Rectal smooth muscle tissue (tissue), 1 donor: ENCODE measurements around the gene SSRP1.
"Not testable (repeated sequence)": the region's sequence is repeated elsewhere in the genome, so short reads cannot be mapped to it uniquely, and the experiment has no call there.

ENCODE experiments used
- H3K27ac ChIP-seq: one replicate; pipeline ENCODE4 v1.7.0; 2013; ENCODE audit warnings: low read depth, low read length, inconsistent platforms
- H3K27me3 ChIP-seq: one replicate; pipeline ENCODE4 v1.7.0; 2013; ENCODE audit warnings: low read length; ENCODE audit not compliant: control insufficient read depth, insufficient read depth
- H3K36me3 ChIP-seq: one replicate; pipeline ENCODE4 v1.7.0; 2013; ENCODE audit warnings: low read length; ENCODE audit not compliant: control insufficient read depth, insufficient read depth
- H3K4me1 ChIP-seq: one replicate; pipeline ENCODE4 v1.7.0; 2013; ENCODE audit warnings: low read length; ENCODE audit not compliant: control insufficient read depth, insufficient read depth
- H3K4me3 ChIP-seq: one replicate; pipeline ENCODE4 v1.7.0; 2013; ENCODE audit warnings: low read length
- H3K9ac ChIP-seq: one replicate; pipeline ENCODE4 v1.7.0; 2013; ENCODE audit warnings: low read length

Gene SSRP1

GRCh38 chr11:57296205-57296604, 39.5 kb downstream of the SSRP1 start:
- not testable (repeated sequence) for H3K9ac ChIP-seq, H3K4me3 ChIP-seq, H3K27me3 ChIP-seq, H3K27ac ChIP-seq, H3K4me1 ChIP-seq
- H3K36me3 ChIP-seq, result peaks cover 29% of the 10 kb centered on the region

GRCh38 chr11:57294225-57295131, 41.2 kb downstream of the SSRP1 start:
- no peak overlapping the region for H3K9ac ChIP-seq
- no peaks in the 10 kb centered on the region for H3K27me3 ChIP-seq
- H3K27ac ChIP-seq, result no peak overlapping the region
- H3K36me3 ChIP-seq, result peaks cover 13% of the 10 kb centered on the region
- H3K4me3 ChIP-seq, result no peak overlapping the region
- H3K4me1 ChIP-seq, result no peaks in the 10 kb centered on the region

- Histone ChIP-seq H3K4me1 (no peaks in the 10 kb centered on the region), H3K36me3 (no peaks in the 10 kb centered on the region), H3K9ac (no peak overlapping the region), H3K4me3 (no peak overlapping the region), H3K27ac (no peak overlapping the region), H3K27me3 (no peaks in the 10 kb centered on the region)
Measured at GRCh38 chr11:57290288-57290687, 45.4 kb downstream of the SSRP1 start.

GRCh38 chr11:57288771-57289579, 46.7 kb downstream of the SSRP1 start:
- Histone ChIP-seq H3K27me3 (no peaks in the 10 kb centered on the region), H3K27ac (no peak overlapping the region), H3K36me3 (no peaks in the 10 kb centered on the region), H3K4me1 (no peaks in the 10 kb centered on the region), H3K9ac (no peak overlapping the region), H3K4me3 (no peak overlapping the region)

DNA sequence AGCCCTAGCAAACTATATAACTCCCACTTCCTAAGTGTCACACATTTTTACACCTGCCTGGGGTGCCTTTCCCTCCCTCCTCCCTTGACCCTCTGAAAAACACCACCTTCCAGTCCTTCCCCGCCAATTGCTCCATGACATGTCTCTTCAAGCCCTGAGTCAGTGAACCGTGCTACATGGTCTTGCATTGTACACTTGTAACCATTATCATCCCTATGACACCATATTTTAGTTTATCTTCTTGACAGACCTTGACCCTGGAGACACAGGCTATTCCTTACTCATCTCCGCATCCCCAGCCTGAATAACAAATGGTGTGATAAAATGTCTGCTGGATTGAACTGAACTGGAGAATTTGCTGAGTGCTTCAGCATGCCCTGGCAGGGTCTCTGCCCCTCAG, 47.8 kb downstream of the SSRP1 start:
- H3K4me3 ChIP-seq, result no peak overlapping the region
- H3K27me3 ChIP-seq, result no peaks in the 10 kb centered on the region
- H3K9ac ChIP-seq, result no peak overlapping the region
- H3K27ac ChIP-seq, result no peak overlapping the region
- no peaks in the 10 kb centered on the region for H3K4me1 ChIP-seq
- H3K36me3 ChIP-seq, result no peaks in the 10 kb centered on the region

GRCh38 chr11:57283231-57283990, 52.3 kb downstream of the SSRP1 start:
- Histone ChIP-seq H3K4me3 (no peak overlapping the region), H3K27ac (no peak overlapping the region), H3K9ac (no peak overlapping the region), H3K4me1 (no peaks in the 10 kb centered on the region), H3K36me3 (no peaks in the 10 kb centered on the region), H3K27me3 (no peaks in the 10 kb centered on the region)

DNA sequence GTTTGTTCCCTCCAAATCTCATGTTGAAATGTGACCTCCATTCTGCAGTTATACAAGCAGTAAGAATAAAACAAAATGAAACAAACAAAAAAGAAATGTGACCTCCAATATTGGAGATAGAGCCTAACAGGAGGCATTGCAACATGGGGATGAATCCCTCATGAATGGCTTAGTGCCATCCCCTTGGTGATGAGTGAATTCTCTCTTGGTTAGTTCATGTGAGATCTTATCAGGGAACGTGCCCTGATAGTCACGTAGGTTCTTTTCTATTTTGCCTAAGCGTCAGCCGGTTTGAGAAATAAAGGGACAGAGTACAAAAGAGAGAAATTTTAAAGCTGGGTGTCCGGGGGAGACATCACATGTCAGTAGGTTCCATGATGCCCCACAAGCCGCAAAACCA, 54.1 kb downstream of the SSRP1 start:
- H3K27me3 ChIP-seq, H3K9ac ChIP-seq, H3K4me3 ChIP-seq, H3K27ac ChIP-seq, H3K4me1 ChIP-seq, H3K36me3 ChIP-seq: not testable (repeated sequence)

GRCh38 chr11:57279116-57279515, 56.6 kb downstream of the SSRP1 start:
- H3K27ac ChIP-seq, result no peak overlapping the region
- H3K4me1 ChIP-seq, result peaks cover 3% of the 10 kb centered on the region
- H3K27me3 ChIP-seq, result no peaks in the 10 kb centered on the region
- H3K4me3 ChIP-seq, result no peak overlapping the region
- no peaks in the 10 kb centered on the region for H3K36me3 ChIP-seq
- no peak overlapping the region for H3K9ac ChIP-seq

DNA sequence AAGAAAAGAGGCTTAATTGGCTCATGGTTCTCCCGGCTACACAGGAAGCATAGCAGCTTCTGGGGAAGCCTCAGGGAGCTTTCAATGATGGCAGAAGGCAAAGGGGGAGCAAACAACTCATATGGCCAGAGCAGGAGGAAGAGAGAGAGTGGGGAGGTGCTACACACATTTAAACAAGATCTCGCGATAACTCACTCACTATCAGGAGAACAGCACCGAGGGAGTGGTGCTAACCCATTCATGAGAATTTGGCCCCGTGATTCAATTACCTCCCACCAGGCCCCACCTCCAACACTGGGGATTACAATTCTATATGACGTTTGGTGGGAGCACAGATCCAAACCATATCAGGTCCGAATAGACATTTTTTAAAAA, 57.0 kb downstream of the SSRP1 start:
- H3K4me1 ChIP-seq, result peaks cover 3% of the 10 kb centered on the region
- no peaks in the 10 kb centered on the region for H3K36me3 ChIP-seq
- H3K9ac ChIP-seq, result no peak overlapping the region
- no peak overlapping the region for H3K27ac ChIP-seq
- no peak overlapping the region for H3K4me3 ChIP-seq
- H3K27me3 ChIP-seq, result no peaks in the 10 kb centered on the region

DNA sequence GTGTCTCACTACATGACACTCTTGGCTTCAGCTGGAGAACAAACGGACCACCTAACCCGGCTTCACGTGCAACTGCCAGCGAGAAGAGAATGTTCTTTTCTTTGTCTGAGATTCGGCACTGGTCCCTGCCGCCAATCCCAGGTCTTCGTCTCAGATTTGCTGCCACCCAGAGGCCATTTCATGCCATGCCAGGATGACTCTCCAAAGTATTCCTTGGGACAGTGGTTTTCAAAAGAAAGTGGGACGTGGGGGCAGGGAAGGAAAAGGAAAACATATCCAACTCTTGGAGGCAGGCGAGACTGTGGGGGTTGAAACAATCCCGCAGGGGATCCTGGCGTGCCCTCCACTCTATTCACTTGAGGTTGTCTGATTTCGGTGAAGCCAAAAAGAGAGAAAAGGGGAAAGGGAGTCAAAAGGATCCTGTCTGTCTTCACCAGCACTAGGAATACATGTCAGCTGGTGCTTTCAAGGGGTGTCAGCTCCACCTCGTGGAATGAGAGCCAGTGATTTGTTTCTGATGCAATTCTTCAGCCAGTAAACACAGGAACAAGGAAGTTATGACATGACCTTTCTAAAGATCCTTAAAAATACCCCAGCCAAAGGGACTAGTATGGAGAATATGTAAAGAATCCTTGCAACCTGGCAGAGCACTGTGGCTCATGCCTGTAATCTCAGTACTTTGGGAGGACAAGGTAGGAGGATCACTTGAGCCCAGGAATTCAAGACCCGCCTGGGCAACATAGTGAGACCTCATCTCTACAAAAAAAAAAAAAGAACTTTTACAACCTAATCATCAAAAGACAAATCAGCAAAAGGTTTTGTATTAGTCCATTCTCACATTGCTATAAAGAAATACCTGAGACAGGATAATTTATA, 57.6 kb downstream of the SSRP1 start:
- Histone ChIP-seq H3K9ac (no peak overlapping the region), H3K36me3 (no peaks in the 10 kb centered on the region), H3K27me3 (no peaks in the 10 kb centered on the region), H3K27ac (no peak overlapping the region), H3K4me3 (peak overlapping the region; percentile 54), H3K4me1 (peaks cover 3% of the 10 kb centered on the region)

GRCh38 chr11:57276971-57277675, 58.6 kb downstream of the SSRP1 start:
- Histone ChIP-seq H3K9ac (no peak overlapping the region), H3K27ac (no peak overlapping the region), H3K4me3 (no peak overlapping the region), H3K4me1 (peaks cover 3% of the 10 kb centered on the region), H3K36me3 (no peaks in the 10 kb centered on the region), H3K27me3 (no peaks in the 10 kb centered on the region)
